Measurements from ENCODE around the gene TBX4. TPM values are rescaled to one million over a fixed set of nuclear protein-coding genes. Genes with fewer than 3 reads are reported as not detected.

The TBX4 gene
- total and polyA plus RNA-seq, 2 of the 13 experiments (the other 11 are each of a cell fraction or from before 2014, with no cell fraction given): 0.11 to 1.1 TPM

- ChIA-PET POLR2A (no interaction called here), CTCF (ENCODE audit: low intra/inter-chr PET ratio, low total read pairs) (no interaction called here)
- Histone ChIP-seq H3K79me2 (ENCODE audit: insufficient read depth, low read length) (no peaks in the 10 kb centered on the region), H3K36me3 (replicated peaks in 1 of 2; ENCODE audit: control insufficient read depth in 1 of 2, insufficient read depth in 2 of 2, low read length in 2 of 2) (no peaks in the 10 kb centered on the region), H3K4me3 (replicated peaks in 1 of 3; ENCODE audit: insufficient read depth in 1 of 3, low read depth in 2 of 3, low read length in 3 of 3) (no peak overlapping the region), H3K9ac (ENCODE audit: insufficient read depth, low read depth, low read length) (no peak overlapping the region), H3K27me3 (ENCODE audit: control insufficient read depth in 1 of 2, insufficient read depth in 2 of 2, low read length in 2 of 2) (no peaks in the 10 kb centered on the region), H3K27ac (ENCODE audit: extremely low read length, insufficient read depth, low read length) (no peak overlapping the region), H4K20me1 (ENCODE audit: insufficient read depth, low read length) (no peaks in the 10 kb centered on the region), H3K9me3 (ENCODE audit: low read length) (no peaks in the 10 kb centered on the region), H3K4me2 (ENCODE audit: low read depth, low read length) (no peak overlapping the region), H2AFZ (ENCODE audit: low read length) (no peak overlapping the region), H3K4me1 (ENCODE audit: insufficient read depth, low read length) (peaks cover 58% of the 10 kb centered on the region)
- no peak for DNase-seq (ENCODE audit: low spot score)
- ATAC-seq: no peak
- in situ Hi-C loops (cut with HindIII; ENCODE audit: extremely low pct_ligation_motif_present, low pct_unique_long_range_greater_than_20kb): no loop called here
- intact Hi-C loops (cut with micrococcal nuclease; ENCODE audit: unreplicated experiment): no loop called here
- no peak for FAIRE-seq
- BruUV-seq (replicated peaks): no TSS peak
- WGBS (ENCODE audit: low lambda C conversion rate): 85% methylated on average over 7 of the region's 7 CpGs
- TF ChIP-seq BRF2 (CRISPR knock-in tag; IDR thresholded peaks at IDR 0.05) (no peak), SP1 (IDR thresholded peaks at IDR 0.05) (no peak), SP1 (CRISPR knock-in tag; IDR thresholded peaks at IDR 0.05) (no peak), HDAC1 (CRISPR knock-in tag; IDR thresholded peaks at IDR 0.05) (no peak), SETDB1 (CRISPR knock-in tag; IDR thresholded peaks at IDR 0.05; ENCODE audit: borderline replicate concordance) (no peak), KLF15 (CRISPR knock-in tag; IDR thresholded peaks at IDR 0.05; ENCODE audit: borderline replicate concordance) (no peak), ZNF850 (CRISPR knock-in tag; conservative IDR thresholded peaks at IDR 0.05) (no peak), RNF219 (CRISPR knock-in tag; IDR thresholded peaks at IDR 0.05) (no peak), TMF1 (CRISPR knock-in tag; IDR thresholded peaks at IDR 0.05; ENCODE audit: low read depth) (no peak), ZNF383 (CRISPR knock-in tag; IDR thresholded peaks at IDR 0.05; ENCODE audit: borderline replicate concordance) (no peak), MNT (IDR thresholded peaks at IDR 0.05) (no peak), ZHX2 (IDR thresholded peaks at IDR 0.05; ENCODE audit: low read depth) (no peak), ZHX2 (CRISPR knock-in tag; IDR thresholded peaks at IDR 0.05; ENCODE audit: borderline replicate concordance) (no peak), FIP1L1 (IDR thresholded peaks at IDR 0.05; ENCODE audit: borderline replicate concordance, insufficient read depth, low read depth, low read length) (no peak), SRSF1 (optimal IDR thresholded peaks at IDR 0.05; ENCODE audit: low read depth, low read length) (no peak)
Measured at GRCh38 chr17:61466246-61466645, 14.0 kb downstream of the TBX4 start.

All from HepG2 (cell line).